Stimulated activated CD8-positive, alpha-beta memory T cell treated with anti-CD3 and anti-CD28 coated beads, Interleukin-15, amount 100 ng/mL, for 4 hours (primary cell): Measurements from ENCODE around the gene XPNPEP2.
A peak's percentile ranks its signal among the peaks of the same experiment; 100 is the strongest.

Source experiments
- DNase-seq, 2 donors: peaks; one replicate each; pipeline ENCODE4 v3.0.0-alpha.2; 2020; ENCODE audit warnings: low read depth in 2 of 2

The XPNPEP2 gene

GRCh38 chrX:129797251-129797906 lies 58.6 kb downstream of the XPNPEP2 start:
- DNase-seq: no peak

DNA sequence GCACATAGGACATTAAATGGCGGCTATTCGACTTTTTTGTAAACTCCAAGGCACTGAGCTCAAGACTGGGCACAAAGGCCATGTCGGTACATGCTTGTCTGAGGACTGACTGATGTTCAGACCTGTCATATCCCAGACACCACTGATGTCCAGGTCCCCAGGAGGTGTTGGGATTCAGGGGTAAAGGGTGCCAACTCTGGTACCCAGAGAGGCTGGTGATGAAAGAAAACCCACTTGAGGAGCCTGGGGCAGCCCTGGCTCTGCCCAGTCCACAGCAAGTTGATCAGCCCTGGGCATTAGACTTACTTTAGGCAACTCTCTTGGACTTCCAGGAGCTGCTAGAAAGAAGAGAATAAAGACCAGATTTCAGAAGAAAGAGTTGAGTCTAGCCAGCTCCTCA lies 59.7 kb downstream of the XPNPEP2 start:
- DNase-seq: no peak

DNA sequence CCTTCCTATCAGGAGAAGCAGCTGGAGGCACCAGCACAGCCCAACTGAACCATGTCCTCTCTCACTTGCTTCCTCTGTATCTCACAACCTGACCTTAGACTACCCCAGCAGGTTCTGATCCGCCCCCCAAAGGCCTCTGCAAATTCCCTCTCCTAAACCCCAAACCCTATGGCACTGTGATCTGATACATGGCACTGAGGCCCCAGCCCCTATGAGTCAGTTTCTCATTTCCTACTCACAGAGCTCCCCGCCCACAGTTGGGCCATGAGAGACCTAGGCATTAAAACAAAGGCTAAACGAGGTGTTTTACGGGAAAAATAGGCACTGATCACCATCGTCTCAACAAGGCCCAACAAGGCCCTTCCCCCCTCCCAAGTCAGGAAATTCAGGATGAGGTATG lies 60.1 kb downstream of the XPNPEP2 start:
- DNase-seq: peak in 1 of 2 donors; percentile 12

- no peak for DNase-seq
Observed at GRCh38 chrX:129800186-129800585, 61.4 kb downstream of the XPNPEP2 start.

DNA sequence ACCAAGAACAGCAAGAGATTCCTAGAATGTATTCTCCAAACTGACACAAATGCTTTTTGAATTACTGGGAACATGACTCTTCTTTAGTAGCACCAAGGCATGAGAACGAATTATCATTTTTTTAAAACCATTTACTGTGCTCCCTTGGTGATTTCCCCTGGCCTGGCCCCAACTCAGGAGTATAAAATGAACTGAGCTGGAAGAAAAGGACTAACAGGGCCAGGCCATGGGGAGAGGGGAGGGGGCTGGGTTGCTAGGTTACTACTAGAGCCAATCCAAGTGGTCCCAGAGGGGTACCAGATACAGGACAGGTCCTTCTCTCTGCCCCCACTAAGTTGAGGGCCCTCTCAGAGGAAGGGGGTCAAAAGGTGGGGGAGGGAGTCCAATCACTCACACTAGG lies 64.1 kb downstream of the XPNPEP2 start:
- no peak for DNase-seq

DNA sequence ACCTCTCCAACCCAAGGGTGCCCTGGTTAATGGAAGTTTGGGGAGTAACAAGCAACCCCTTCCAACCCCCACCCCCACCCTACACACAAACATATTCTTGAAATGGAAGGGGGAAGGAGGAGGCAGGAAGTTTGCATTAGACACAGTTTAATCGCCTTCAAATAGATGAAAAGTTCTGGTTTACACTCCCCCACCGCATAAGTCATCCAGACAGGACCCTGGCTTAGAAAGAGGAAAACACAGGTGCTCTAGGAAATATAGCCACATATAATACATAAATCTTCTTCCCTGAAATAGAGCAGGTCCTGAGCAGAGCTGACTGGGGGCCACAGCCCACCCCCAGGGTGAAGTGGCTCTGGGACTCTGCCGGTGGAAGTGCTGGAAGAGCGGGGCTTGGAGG lies 66.0 kb downstream of the XPNPEP2 start:
- DNase-seq: no peak

GRCh38 chrX:129808158-129808828 lies 69.5 kb downstream of the XPNPEP2 start:
- DNase-seq: no peak

DNA sequence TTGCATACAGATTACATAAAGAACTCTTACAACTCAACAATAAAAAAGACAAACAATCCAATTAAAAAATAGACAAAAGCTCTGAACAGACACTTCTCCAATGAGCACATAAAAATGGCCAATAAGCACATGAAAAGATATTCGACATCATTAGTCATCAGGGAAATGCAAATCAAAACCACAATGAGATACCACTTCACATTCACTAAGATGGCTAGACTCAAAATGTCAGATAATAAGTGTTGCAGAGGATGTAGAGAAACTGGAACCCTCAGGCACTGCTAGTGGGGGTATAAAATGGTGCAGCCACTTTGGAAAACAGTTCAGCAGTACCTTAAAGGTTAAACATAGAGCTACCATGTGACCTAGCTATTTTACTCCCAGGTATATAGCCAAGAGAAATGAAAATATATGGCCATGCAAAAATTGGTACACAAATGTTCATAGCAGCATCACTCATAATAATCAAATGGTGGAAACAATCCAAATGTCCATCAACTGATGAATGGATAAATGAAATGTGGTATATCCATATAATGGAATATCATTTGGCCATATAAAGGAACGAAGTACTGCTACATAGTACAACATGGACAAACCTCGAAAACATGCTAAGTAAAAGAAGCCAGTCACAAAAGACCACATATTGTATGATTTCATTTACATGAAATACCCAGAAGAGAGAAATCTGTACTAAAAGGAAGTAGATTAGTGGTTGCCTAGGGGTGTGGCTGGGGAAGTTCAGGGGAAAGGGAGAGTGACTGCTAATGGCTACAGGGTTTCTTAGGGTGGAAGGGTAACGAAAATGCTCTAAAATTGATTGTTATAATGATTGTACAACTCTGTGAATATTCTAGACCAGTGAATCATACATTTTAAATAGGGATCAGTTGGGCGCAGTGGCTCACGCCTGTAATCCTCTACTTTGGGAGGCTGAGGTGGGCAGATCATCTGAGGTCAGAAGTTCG lies 70.3 kb downstream of the XPNPEP2 start:
- DNase-seq: no peak

- DNase-seq: no peak
Observed at GRCh38 chrX:129813662-129814368, 75.0 kb downstream of the XPNPEP2 start.

DNA sequence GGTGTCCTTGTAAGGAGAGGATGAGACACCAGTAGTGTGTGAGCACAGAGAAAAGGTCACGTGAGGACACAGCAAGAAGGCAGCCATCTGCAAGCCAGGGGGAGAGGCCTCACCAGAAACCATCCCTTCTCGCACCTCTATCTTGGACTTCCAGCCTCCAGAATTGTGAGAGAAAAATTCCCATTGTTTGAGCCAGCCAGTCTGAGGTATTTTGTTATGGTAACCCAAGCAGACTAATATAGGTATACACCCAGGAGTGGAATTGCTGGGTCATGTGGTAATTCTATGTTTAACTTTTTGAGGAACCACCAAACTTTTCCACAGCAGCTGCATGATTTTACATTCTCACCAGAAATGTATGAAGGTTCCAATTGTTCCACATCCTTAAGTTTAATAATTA lies 79.3 kb downstream of the XPNPEP2 start:
- DNase-seq: no peak
